Gastroesophageal sphincter (tissue), 4 donors: ENCODE data around the gene IL1RAPL2. TPM values are rescaled to one million over a fixed set of nuclear protein-coding genes. Genes with fewer than 3 reads are reported as not detected.

Experiments used
- ATAC-seq: fragments of 150-250 bp; one replicate; pipeline ENCODE4 v1.9.1; 2016; ENCODE audit warnings: mild to moderate bottlenecking, moderate library complexity
- H3K27ac ChIP-seq, 4 donors: fragments of 200-600 bp; sonication (generic) in 3 of 4; 1 replicate in 3 of 4; 2 replicates in 1 of 4; pipeline ENCODE4 v1.5.1; 2016 to 2019
- H3K27me3 ChIP-seq: fragments of 200-600 bp; sonication (generic); one replicate; pipeline ENCODE4 v1.5.1; 2019
- H3K36me3 ChIP-seq, 2 donors: fragments of 200-600 bp; sonication (generic); one replicate each; pipeline ENCODE4 v1.5.1; 2019; ENCODE audit warnings: control low read depth in 1 of 2
- H3K4me1 ChIP-seq, 3 donors: fragments of 200-600 bp; sonication (generic); 1 replicate in 2 of 3; 2 replicates in 1 of 3; pipeline ENCODE4 v1.5.1; 2016 to 2019; ENCODE audit warnings: control low read depth in 2 of 3
- H3K4me3 ChIP-seq, 2 donors: fragments of 200-600 bp; sonication (generic); one replicate each; pipeline ENCODE4 v1.5.1; 2019; ENCODE audit warnings: mild to moderate bottlenecking in 1 of 2, moderate library complexity in 1 of 2
- H3K9me3 ChIP-seq, 3 donors: fragments of 200-600 bp; sonication (generic); one replicate each; pipeline ENCODE4 v1.5.1; 2017 to 2019; ENCODE audit warnings: control low read depth in 2 of 3
- CTCF ChIP-seq, 4 experiments: fragments of 200-600 bp in 2 of 4; fragments of 450-650 bp in 2 of 4; sonication (generic) in 1 of 4; IDR thresholded peaks; one replicate each; pipeline ENCODE4 v1.5.1; 2017 to 2019; ENCODE audit warnings: antibody characterized with exemption in 4 of 4, mild to moderate bottlenecking in 2 of 4, moderate library complexity in 2 of 4
- EP300 ChIP-seq: sonication (generic); formaldehyde crosslinking; IDR thresholded peaks from one replicate; pipeline ENCODE4 v1.6.1; 2017; ENCODE audit warnings: antibody characterized with exemption, mild to moderate bottlenecking
- POLR2A ChIP-seq, 2 donors: fragments of 450-650 bp; IDR thresholded peaks; one replicate each; pipeline ENCODE4 v1.6.1; 2017; ENCODE audit warnings: antibody characterized with exemption in 2 of 2, mild to moderate bottlenecking in 2 of 2, moderate library complexity in 1 of 2
- POLR2AphosphoS5 ChIP-seq: sonication (generic); formaldehyde crosslinking; IDR thresholded peaks from one replicate; pipeline ENCODE4 v1.6.1; 2017; ENCODE audit warnings: antibody characterized with exemption
- WGBS, 2 donors: methylation state at CpG; one replicate each; pipeline ENCODE4 v1.1.5; 2018; ENCODE audit warnings: low coverage in 1 of 2; 5-methylcytosine and 5-hydroxymethylcytosine counted together
- total RNA-seq, 4 donors: library from RNA; depleted of rRNA; stranded (reverse); fragments of >200 nt; gene quantifications; one replicate each; pipeline ENCODE4 v1.1.0, GENCODE V29; 2016

The IL1RAPL2 gene
- total RNA-seq, 4 donors from 2014 or later = 0.54 TPM; not detected in 2

GRCh38 chrX:104929324-104929723 is 363.3 kb downstream of the IL1RAPL2 start:
- Histone ChIP-seq H3K36me3 (no peaks in the 10 kb centered on the region), H3K27me3 (no peaks in the 10 kb centered on the region), H3K4me3 (no peak overlapping the region), H3K9me3 (no peaks in the 10 kb centered on the region), H3K27ac (no peak overlapping the region), H3K4me1 (no peaks in the 10 kb centered on the region)
- ATAC-seq = no peak
- WGBS, 2 donors = 45 to 61% methylated on average over 2 of the region's 2 CpGs
- TF ChIP-seq CTCF (IDR thresholded peaks at IDR 0.05) (no peak), POLR2A (IDR thresholded peaks at IDR 0.05) (no peak), POLR2AphosphoS5 (no peak), EP300 (no peak)

GRCh38 chrX:104935581-104935980 is 369.6 kb downstream of the IL1RAPL2 start:
- Histone ChIP-seq H3K36me3 (no peaks in the 10 kb centered on the region), H3K4me1 (no peaks in the 10 kb centered on the region), H3K27ac (no peak overlapping the region), H3K4me3 (no peak overlapping the region), H3K27me3 (no peaks in the 10 kb centered on the region), H3K9me3 (no peaks in the 10 kb centered on the region)
- TF ChIP-seq POLR2AphosphoS5 (peak; percentile 7), POLR2A (IDR thresholded peaks at IDR 0.05) (no peak), EP300 (no peak), CTCF (IDR thresholded peaks at IDR 0.05) (no peak)
- ATAC-seq = no peak
- WGBS, 2 donors = 50 to 55% methylated on average over 2 of the region's 2 CpGs

GRCh38 chrX:104953251-104953650 is 387.3 kb downstream of the IL1RAPL2 start:
- Histone ChIP-seq H3K27me3 (no peaks in the 10 kb centered on the region), H3K27ac (no peak overlapping the region), H3K9me3 (no peaks in the 10 kb centered on the region), H3K36me3 (no peaks in the 10 kb centered on the region), H3K4me3 (no peak overlapping the region), H3K4me1 (no peaks in the 10 kb centered on the region)
- no peak for ATAC-seq
- no peak for TF ChIP-seq EP300
- TF ChIP-seq CTCF (IDR thresholded peaks at IDR 0.05) = no peak
- TF ChIP-seq POLR2AphosphoS5 = no peak
- TF ChIP-seq POLR2A (IDR thresholded peaks at IDR 0.05) = no peak

GRCh38 chrX:104961926-104962325 is 395.9 kb downstream of the IL1RAPL2 start:
- ATAC-seq = no peak
- Histone ChIP-seq H3K27me3 (no peaks in the 10 kb centered on the region), H3K4me3 (no peak overlapping the region), H3K4me1 (no peaks in the 10 kb centered on the region), H3K27ac (no peak overlapping the region), H3K36me3 (no peaks in the 10 kb centered on the region), H3K9me3 (no peaks in the 10 kb centered on the region)
- WGBS, 2 donors = 85 to 89% methylated on average over 1 of the region's 1 CpG
- no peak for TF ChIP-seq CTCF (IDR thresholded peaks at IDR 0.05)

- Histone ChIP-seq H3K9me3 (no peaks in the 10 kb centered on the region), H3K4me3 (no peak overlapping the region), H3K4me1 (no peaks in the 10 kb centered on the region), H3K27ac (no peak overlapping the region), H3K27me3 (no peaks in the 10 kb centered on the region), H3K36me3 (no peaks in the 10 kb centered on the region)
- ATAC-seq = no peak
- no peak for TF ChIP-seq POLR2A (IDR thresholded peaks at IDR 0.05)
Observed at GRCh38 chrX:104968241-104968640, 402.2 kb downstream of the IL1RAPL2 start.

GRCh38 chrX:104972737-104973136 is 406.7 kb downstream of the IL1RAPL2 start:
- no peaks in the 10 kb centered on the region for H3K27me3 ChIP-seq
- ATAC-seq = no peak
- H3K27ac ChIP-seq = no peak overlapping the region
- H3K9me3 ChIP-seq = no peaks in the 10 kb centered on the region
- WGBS, 2 donors = 20 to 42% methylated on average over 1 of the region's 1 CpG
- no peaks in the 10 kb centered on the region for H3K4me1 ChIP-seq
- no peak overlapping the region for H3K4me3 ChIP-seq
- H3K36me3 ChIP-seq = no peaks in the 10 kb centered on the region
- TF ChIP-seq CTCF (IDR thresholded peaks at IDR 0.05) (no peak), POLR2AphosphoS5 (no peak), EP300 (no peak), POLR2A (IDR thresholded peaks at IDR 0.05) (no peak)
